ENCODE results near the gene TRIM32.
"Not testable (repeated sequence)": the region's sequence is repeated elsewhere in the genome, so short reads cannot be mapped to it uniquely, and the experiment has no call there.

TRIM32 gene

GRCh38 chr9:116674210-116674980 is 12.7 kb upstream of the TRIM32 start:
- FAIRE-seq: no peak
- no peak for DNase-seq (ENCODE audit: insufficient read length, low spot score)

GRCh38 chr9:116683535-116683934 is 3.6 kb upstream of the TRIM32 start:
- no peak for DNase-seq (ENCODE audit: insufficient read length, low spot score)
- no peak for FAIRE-seq

DNA sequence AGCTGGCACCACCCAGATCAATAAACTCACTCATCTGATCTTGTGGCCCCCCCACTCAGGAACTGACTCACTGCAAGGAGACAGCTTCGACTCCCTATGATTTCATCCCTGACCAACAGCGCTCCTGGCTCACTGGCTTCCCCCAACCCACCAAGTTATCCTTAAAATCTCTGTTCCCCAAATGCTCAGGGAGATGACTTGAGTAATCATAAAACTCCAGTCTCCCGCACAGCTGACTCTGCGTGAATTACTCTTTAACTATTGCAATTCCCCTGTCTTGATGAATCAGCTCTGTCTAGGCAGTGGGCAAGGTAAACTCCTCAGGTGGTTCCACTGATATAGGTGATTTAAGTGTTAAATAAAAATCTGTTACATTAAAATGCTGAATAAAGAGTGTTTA is 1.9 kb upstream of the TRIM32 start:
- FAIRE-seq: no peak

GRCh38 chr9:116686135-116686534 is 970 bp upstream of the TRIM32 start:
- DNase-seq (ENCODE audit: insufficient read length, low spot score) (no peak), FAIRE-seq (no peak)

More for the DNA sequence above, 1.9 kb upstream of the TRIM32 start:
- no peak for DNase-seq (ENCODE audit: insufficient read length, low spot score)

GRCh38 chr9:116686693-116687073 is 422 bp upstream of the TRIM32 start:
- DNase-seq (ENCODE audit: insufficient read length, low spot score): no peak

DNA sequence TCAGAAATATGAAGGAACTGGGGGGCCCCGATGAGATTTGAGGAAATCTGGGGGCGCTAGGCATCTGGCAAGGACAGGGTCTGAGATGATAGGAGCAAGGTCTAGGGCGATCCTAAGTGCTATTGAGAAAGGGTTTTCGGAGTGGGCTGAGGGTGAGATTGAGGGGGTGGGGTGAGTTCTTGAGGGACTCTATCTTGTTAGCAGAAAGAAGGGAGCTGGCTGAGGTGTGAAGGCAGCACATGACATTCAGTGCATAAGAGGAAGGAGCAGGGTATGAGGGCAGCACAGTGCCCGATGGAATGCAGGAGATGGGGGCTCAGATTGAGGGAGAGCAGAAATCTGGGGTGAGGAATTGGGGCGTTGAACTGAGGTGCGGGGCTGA is 640 bp downstream of the TRIM32 start:
- no peak for DNase-seq (ENCODE audit: insufficient read length, low spot score)
- FAIRE-seq: no peak

More at GRCh38 chr9:116686693-116687073, 422 bp upstream of the TRIM32 start:
- no peak for FAIRE-seq

- FAIRE-seq (no peak), DNase-seq (ENCODE audit: insufficient read length, low spot score) (no peak)
Measured at GRCh38 chr9:116688806-116689485, 1.8 kb downstream of the TRIM32 start.

DNA sequence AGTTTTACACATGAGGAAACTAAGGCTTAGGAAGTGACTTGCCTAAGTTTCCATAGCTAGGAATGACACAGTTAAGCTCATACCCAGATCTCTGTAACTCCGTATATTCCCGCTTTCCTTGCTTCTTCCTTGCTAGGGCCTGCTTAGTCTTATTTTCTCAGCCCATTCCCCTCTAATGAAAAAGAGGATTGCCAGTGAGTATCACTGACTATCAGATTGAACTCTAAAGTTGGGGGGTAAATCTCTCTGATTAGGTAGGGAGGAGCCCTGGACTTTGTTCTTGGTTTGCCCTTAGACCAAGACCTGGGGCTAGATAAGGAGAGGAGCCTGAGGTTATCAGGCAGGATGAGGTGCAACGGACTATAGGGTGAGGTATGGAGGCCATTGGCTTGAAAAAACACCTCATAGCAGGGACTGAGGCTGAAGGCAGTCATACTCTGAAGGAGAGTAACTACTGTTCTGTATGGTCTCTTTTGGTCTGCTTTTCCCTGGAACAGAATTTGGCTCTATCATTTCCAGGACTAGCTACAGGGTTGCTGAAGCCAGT is 2.5 kb downstream of the TRIM32 start:
- FAIRE-seq (no peak), DNase-seq (ENCODE audit: insufficient read length, low spot score) (no peak)

DNA sequence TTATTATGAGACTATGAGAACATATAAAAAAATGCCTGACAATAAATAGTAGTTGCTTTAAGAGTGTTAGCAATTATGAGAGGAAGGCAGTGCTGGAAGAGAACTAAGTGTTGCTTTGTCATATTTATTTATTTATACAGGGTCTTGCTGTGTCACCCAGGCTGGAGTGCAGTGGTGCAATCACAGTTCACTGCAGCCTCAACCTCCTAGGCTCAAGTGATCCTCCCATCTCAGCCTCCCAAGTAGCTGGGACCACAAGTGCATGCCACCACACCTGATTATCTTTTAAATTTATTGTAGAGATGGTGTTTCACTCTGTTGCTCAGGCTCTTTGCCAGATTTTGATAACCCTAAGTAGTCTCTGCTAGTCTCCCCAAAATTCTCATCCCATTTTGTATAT is 3.7 kb downstream of the TRIM32 start:
- not testable (repeated sequence) for DNase-seq (ENCODE audit: insufficient read length, low spot score); FAIRE-seq

- DNase-seq (ENCODE audit: insufficient read length, low spot score): no peak
- no peak for FAIRE-seq
Measured at GRCh38 chr9:116691607-116692006, 4.5 kb downstream of the TRIM32 start.

- FAIRE-seq (no peak), DNase-seq (ENCODE audit: insufficient read length, low spot score) (no peak)
Measured at GRCh38 chr9:116692616-116693015, 5.5 kb downstream of the TRIM32 start.

- no peak for DNase-seq (ENCODE audit: insufficient read length, low spot score)
- no peak for FAIRE-seq
Measured at GRCh38 chr9:116693233-116693731, 6.2 kb downstream of the TRIM32 start.

GRCh38 chr9:116694785-116695291 is 7.7 kb downstream of the TRIM32 start:
- FAIRE-seq (no peak), DNase-seq (ENCODE audit: insufficient read length, low spot score) (no peak)

GRCh38 chr9:116695438-116695837 is 8.3 kb downstream of the TRIM32 start:
- DNase-seq (ENCODE audit: insufficient read length, low spot score) (no peak), FAIRE-seq (no peak)

DNA sequence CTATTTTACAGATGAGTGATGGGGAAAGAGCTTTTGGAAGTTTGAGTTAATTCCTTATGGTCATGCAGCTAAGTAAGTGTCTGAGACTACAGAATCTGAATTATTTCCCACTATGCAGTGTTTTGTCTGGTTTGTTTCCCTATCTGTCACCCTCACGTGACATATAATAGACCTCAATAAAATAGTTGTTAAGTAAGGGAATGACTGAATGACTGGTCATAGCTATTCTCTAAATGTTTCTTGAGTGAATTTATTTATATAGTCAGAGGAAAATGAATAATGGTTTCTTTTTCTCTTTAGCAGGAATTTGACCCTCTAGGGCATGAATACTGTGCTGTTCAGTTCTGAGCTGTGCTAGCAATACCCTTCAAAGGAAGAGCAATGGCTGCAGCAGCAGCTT is 10.3 kb downstream of the TRIM32 start:
- FAIRE-seq: no peak

GRCh38 chr9:116697887-116698286 is 10.8 kb downstream of the TRIM32 start:
- FAIRE-seq (no peak), DNase-seq (ENCODE audit: insufficient read length, low spot score) (no peak)

More for the DNA sequence above, 10.3 kb downstream of the TRIM32 start:
- DNase-seq (ENCODE audit: insufficient read length, low spot score): no peak

DNA sequence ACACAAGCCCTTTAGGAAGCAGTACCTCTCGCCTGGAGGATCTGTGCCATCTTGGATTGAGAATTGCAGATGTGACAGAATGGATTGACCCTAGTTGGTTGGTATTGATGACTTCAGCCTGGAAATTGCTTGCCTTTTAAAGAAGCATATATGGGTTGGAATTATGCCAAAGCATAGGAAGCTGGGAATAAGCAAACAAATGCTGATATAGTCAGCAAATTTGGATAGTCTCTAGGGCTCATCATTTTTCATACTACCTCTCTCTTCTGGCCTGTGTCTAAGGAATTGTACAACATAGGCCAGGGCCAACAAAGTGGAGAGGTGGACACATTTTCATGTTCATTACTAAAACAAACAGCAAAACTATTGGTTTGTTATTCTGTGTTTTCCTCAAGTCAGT is 13.2 kb downstream of the TRIM32 start:
- FAIRE-seq (no peak), DNase-seq (ENCODE audit: insufficient read length, low spot score) (no peak)

- no peak for FAIRE-seq
- no peak for DNase-seq (ENCODE audit: insufficient read length, low spot score)
Measured at GRCh38 chr9:116700882-116701865, 14.1 kb downstream of the TRIM32 start.

GRCh38 chr9:116701940-116702642 is 15.0 kb downstream of the TRIM32 start:
- FAIRE-seq: no peak
- no peak for DNase-seq (ENCODE audit: insufficient read length, low spot score)

- FAIRE-seq (no peak), DNase-seq (ENCODE audit: insufficient read length, low spot score) (no peak)
Measured at GRCh38 chr9:116703634-116704033, 16.5 kb downstream of the TRIM32 start.
